GM23338 (cell line): ENCODE measurements around the gene CR2. TPM values are rescaled to one million over a fixed set of nuclear protein-coding genes. Genes with fewer than 3 reads are reported as not detected.

ENCODE experiments used
- ATAC-seq: fragments of 200-7000 bp; cut with Tn5 transposase; 3 replicates; pipeline ENCODE4 v1.9.1; 2020
- DNase-seq: peaks from one replicate; pipeline ENCODE4 v3.0.0-alpha.2; 2015; ENCODE audit warnings: low spot score
- H2AFZ ChIP-seq: fragments of 200-600 bp; sonication (generic); 2 replicates; pipeline ENCODE4 v1.8.0; 2016; ENCODE audit warnings: antibody characterized with exemption, mild to moderate bottlenecking, moderate library complexity
- H3F3A ChIP-seq: fragments of 200-600 bp; sonication (generic); replicated peaks from 2 replicates; pipeline ENCODE4 v1.8.0; 2017; ENCODE audit warnings: antibody characterized with exemption, mixed run types, low read depth
- H3K27ac ChIP-seq: fragments of 200-600 bp; sonication (generic); 2 replicates; pipeline ENCODE4 v1.6.1; 2016; ENCODE audit warnings: low read depth
- H3K27me3 ChIP-seq: fragments of 200-600 bp; sonication (generic); 2 replicates; pipeline ENCODE4 v1.8.0; 2016; ENCODE audit warnings: mild to moderate bottlenecking, mixed run types, moderate library complexity; ENCODE audit not compliant: insufficient read depth
- H3K36me3 ChIP-seq: fragments of 200-600 bp; sonication (generic); 2 replicates; pipeline ENCODE4 v1.8.0; 2016; ENCODE audit warnings: mild to moderate bottlenecking; ENCODE audit not compliant: insufficient read depth
- H3K4me1 ChIP-seq: fragments of 200-600 bp; sonication (generic); 2 replicates; pipeline ENCODE4 v1.8.0; 2016; ENCODE audit warnings: mild to moderate bottlenecking, moderate library complexity; ENCODE audit not compliant: insufficient read depth
- H3K4me2 ChIP-seq: fragments of 200-600 bp; sonication (generic); 2 replicates; pipeline ENCODE4 v1.7.1; 2017; ENCODE audit warnings: mixed run types
- H3K4me3 ChIP-seq: fragments of 200-600 bp; sonication (generic); 2 replicates; pipeline ENCODE4 v1.6.1; 2016; ENCODE audit warnings: mixed run types
- H3K79me2 ChIP-seq: fragments of 200-600 bp; sonication (generic); replicated peaks from 2 replicates; pipeline ENCODE4 v1.8.0; 2017; ENCODE audit warnings: mild to moderate bottlenecking; ENCODE audit not compliant: insufficient read depth
- H3K9me2 ChIP-seq: fragments of 200-600 bp; sonication (generic); 2 replicates; pipeline ENCODE4 v1.8.0; 2017; ENCODE audit not compliant: insufficient read depth
- H4K20me1 ChIP-seq: fragments of 200-600 bp; sonication (generic); replicated peaks from 2 replicates; pipeline ENCODE4 v1.8.0; 2017; ENCODE audit warnings: mild to moderate bottlenecking; ENCODE audit not compliant: insufficient read depth
- H3K27ac Mint-ChIP-seq: 2 replicates; pipeline ENCODE4 v1.8.0; 2020; ENCODE audit warnings: inconsistent platforms, mild to moderate bottlenecking, moderate library complexity, mixed read lengths
- H3K27me3 Mint-ChIP-seq: 3 replicates; pipeline ENCODE4 v1.8.0; 2022; ENCODE audit warnings: low read depth, mild to moderate bottlenecking, moderate library complexity, mixed read lengths, inconsistent platforms; ENCODE audit not compliant: insufficient read depth, poor library complexity
- H3K36me3 Mint-ChIP-seq: 3 replicates; pipeline ENCODE4 v1.8.0; 2021; ENCODE audit warnings: low read depth, mild to moderate bottlenecking, inconsistent platforms, moderate library complexity, mixed read lengths
- H3K4me1 Mint-ChIP-seq: 3 replicates; pipeline ENCODE4 v1.8.0; 2020; ENCODE audit warnings: mild to moderate bottlenecking, inconsistent platforms, mixed read lengths
- H3K4me3 Mint-ChIP-seq: 3 replicates; pipeline ENCODE4 v1.8.0; 2021; ENCODE audit warnings: moderate library complexity, mild to moderate bottlenecking, inconsistent platforms, mixed read lengths
- H3K9me3 Mint-ChIP-seq: 3 replicates; pipeline ENCODE4 v1.8.0; 2020; ENCODE audit warnings: moderate library complexity, mild to moderate bottlenecking, inconsistent platforms, mixed read lengths
- CREB1 ChIP-seq: fragments of 250-450 bp; sonication (Bioruptor Pico); IDR thresholded peaks from 2 replicates; pipeline ENCODE4 v1.5.0; 2020; ENCODE audit warnings: low read depth, mild to moderate bottlenecking, moderate library complexity
- CTCF ChIP-seq, 2 experiments: fragments of 200-600 bp in 1 of 2; sonication (generic) in 1 of 2; conservative IDR thresholded peaks; 2 replicates each; pipeline versions ENCODE4 v1.5.1 to v1.6.1; 2016 to 2017; ENCODE audit warnings: antibody characterized with exemption in 2 of 2, low read depth in 2 of 2, mild to moderate bottlenecking in 2 of 2, moderate library complexity in 1 of 2
- ETS1 ChIP-seq: IDR thresholded peaks from 2 replicates; pipeline ENCODE4 v1.6.1; 2016; ENCODE audit warnings: antibody characterized with exemption
- NANOG ChIP-seq: IDR thresholded peaks from 2 replicates; pipeline ENCODE4 v1.6.1; 2016; ENCODE audit warnings: antibody characterized with exemption, borderline replicate concordance
- ZNF114 ChIP-seq: fragments of 250-450 bp; sonication (Bioruptor Pico); IDR thresholded peaks from 2 replicates; pipeline ENCODE4 v1.5.0; 2020; ENCODE audit warnings: mild to moderate bottlenecking, moderate library complexity
- ZNF462 ChIP-seq: fragments of 250-450 bp; sonication (Bioruptor Pico); IDR thresholded peaks from 2 replicates; pipeline ENCODE4 v1.5.0; 2020; ENCODE audit warnings: mild to moderate bottlenecking, moderate library complexity
- polyA plus RNA-seq: library from polyadenylated mRNA; unstranded; fragments of >200 nt; fragmentation: Nextera tagmentation; extraction: Ambion mirVana; gene quantifications from 2 replicates; pipeline ENCODE4 v1.2.1, GENCODE V29; 2016
- total RNA-seq: library from RNA; depleted of rRNA; stranded (reverse); fragments of >200 nt; shearing (Covaris generic); gene quantifications from 2 replicates; pipeline ENCODE4 v1.2.3, GENCODE V29; 2014

CR2 gene
- total and polyA plus RNA-seq, 2 experiments from 2014 or later: 2.7 to 5.4 TPM

GRCh38 chr1:207444514-207445217 lies 9.5 kb upstream of the CR2 start (continued):
- TF ChIP-seq ZNF462 (CRISPR knock-in tag): no peak
- no peak for TF ChIP-seq NANOG
- no peak for TF ChIP-seq ETS1
- TF ChIP-seq CTCF (conservative IDR thresholded peaks at IDR 0.05; ENCODE audit: low read depth in 2 of 2): no peak
- TF ChIP-seq CREB1 (CRISPR knock-in tag): no peak

- ATAC-seq (no peak; the same call in 2 of the 3 replicates), DNase-seq (no peak)
- Mint-ChIP-seq H3K4me1 (peaks cover 3% of the 10 kb centered on the region; the same call in 2 of the 3 replicates), H3K4me3 (peak overlapping the region; percentile 70), H3K36me3 (no peaks in the 10 kb centered on the region), H3K9me3 (no peaks in the 10 kb centered on the region), H3K27ac (no peak overlapping the region), H3K27me3 (peaks cover 10% of the 10 kb centered on the region)
- Histone ChIP-seq H3K79me2 (no peaks in the 10 kb centered on the region), H4K20me1 (no peaks in the 10 kb centered on the region), H3K4me3 (peak overlapping the region; percentile 75), H3K36me3 (no peaks in the 10 kb centered on the region), H3K4me2 (peak overlapping the region; percentile 96), H3K27ac (no peak overlapping the region), H3K27me3 (peaks cover 46% of the 10 kb centered on the region), H3F3A (no peaks in the 10 kb centered on the region), H3K9me2 (no peaks in the 10 kb centered on the region), H3K4me1 (no peaks in the 10 kb centered on the region; the same call in 1 of the 2 replicates), H2AFZ (peak overlapping the region; percentile 88)
- TF ChIP-seq ZNF114 (CRISPR knock-in tag): no peak
- TF ChIP-seq ZNF462 (CRISPR knock-in tag): no peak
These were observed 450 bp upstream of the CR2 start for GRCh38 chr1:207453710-207454045.
